Ascending aorta (tissue), 2 donors: ENCODE measurements around the gene AKNA. TPM values are rescaled to one million over a fixed set of nuclear protein-coding genes. Genes with fewer than 3 reads are reported as not detected.

Experiments
- DNase-seq, 2 donors: peaks; one replicate each; pipeline ENCODE4 v3.0.0-alpha.2; 2019; ENCODE audit warnings: low spot score in 2 of 2
- H3K27ac ChIP-seq, 2 donors: fragments of 200-600 bp; sonication (generic); one replicate each; pipeline ENCODE4 v1.5.1; 2016 to 2017; ENCODE audit warnings: mild to moderate bottlenecking in 1 of 2
- H3K27me3 ChIP-seq: fragments of 200-600 bp; sonication (generic); one replicate; pipeline ENCODE4 v1.5.1; 2017
- H3K36me3 ChIP-seq, 2 donors: fragments of 200-600 bp; sonication (generic); one replicate each; pipeline ENCODE4 v1.5.1; 2016
- H3K4me1 ChIP-seq, 2 donors: fragments of 200-600 bp; sonication (generic); one replicate each; pipeline ENCODE4 v1.5.1; 2016 to 2017; ENCODE audit warnings: mild to moderate bottlenecking in 1 of 2
- H3K4me3 ChIP-seq, 2 donors: fragments of 200-600 bp; sonication (generic); one replicate each; pipeline ENCODE4 v1.5.1; 2016 to 2017; ENCODE audit warnings: mild to moderate bottlenecking in 1 of 2
- H3K9me3 ChIP-seq, 2 donors: fragments of 200-600 bp; sonication (generic); one replicate each; pipeline ENCODE4 v1.5.1; 2016
- intact Hi-C: fragments of 100-400 bp; cut with DNase I; formaldehyde crosslinking; loops from one replicate; pipeline ENCODE4 v1.15.1; 2023
- total RNA-seq: library from RNA; depleted of rRNA; stranded (reverse); fragments of >200 nt; gene quantifications from one replicate; pipeline ENCODE4 v1.1.0, GENCODE V29; 2016
- TF ChIP-seq, protein P1 (sequence below), 3 experiments: fragments of 200-600 bp in 2 of 3; fragments of 450-650 bp in 1 of 3; sonication (generic) in 2 of 3; IDR thresholded peaks; one replicate each; pipeline ENCODE4 v1.5.1; 2016 to 2019; ENCODE audit warnings: antibody characterized with exemption in 3 of 3, mild to moderate bottlenecking in 1 of 3, moderate library complexity in 1 of 3

AKNA gene
- total RNA-seq, 1 donor from 2014 or later, result 87.9 TPM

DNA sequence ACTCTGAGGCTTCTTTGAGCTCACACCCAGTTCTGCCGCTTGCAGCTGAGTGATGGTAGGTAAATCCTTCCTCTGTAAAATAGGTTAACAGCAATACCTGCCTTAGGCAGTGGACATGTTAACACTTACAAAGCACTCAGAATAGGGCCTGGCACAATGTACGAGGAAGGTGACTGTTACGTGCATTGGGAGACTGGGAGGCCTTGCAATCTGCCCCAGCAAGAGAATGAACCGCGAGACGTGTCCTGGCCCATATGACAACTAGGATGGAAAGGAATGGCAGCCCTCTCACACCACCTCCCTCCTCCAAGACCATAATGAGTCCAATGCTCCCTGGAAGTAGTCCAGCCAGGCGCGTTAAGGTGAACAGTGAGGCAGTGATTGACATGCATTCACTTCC lies 23.1 kb upstream of the AKNA start:
- no peaks in the 10 kb centered on the region for H3K4me1 ChIP-seq
- no peak for DNase-seq

DNA sequence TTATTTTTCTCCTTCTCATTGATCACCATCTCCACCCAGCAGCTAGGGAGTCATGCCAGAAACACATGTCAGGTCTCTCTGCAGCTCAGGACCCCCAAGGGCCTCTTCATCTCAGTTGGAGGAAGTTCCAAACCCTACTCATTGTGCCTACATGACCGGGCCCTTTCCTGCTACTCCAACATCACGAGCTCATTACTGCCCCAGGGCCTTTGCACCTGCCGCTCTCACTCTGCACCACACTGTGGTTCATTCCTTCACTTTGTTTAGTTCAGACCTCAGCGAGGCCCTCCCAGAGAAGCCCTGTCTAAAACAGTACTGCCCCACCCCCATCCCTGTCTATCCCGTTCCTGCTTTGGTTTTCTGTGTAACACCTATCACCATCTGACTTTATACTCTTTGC lies 22.1 kb upstream of the AKNA start:
- Histone ChIP-seq H3K36me3 (no peaks in the 10 kb centered on the region), H3K27ac (no peak overlapping the region), H3K9me3 (no peaks in the 10 kb centered on the region), H3K4me3 (no peak overlapping the region), H3K27me3 (no peaks in the 10 kb centered on the region), H3K4me1 (no peaks in the 10 kb centered on the region)
- intact Hi-C loops, result loop anchor here (5.0 to 10.0 kb wide), 2 partner anchors 502 to 1115 kb away; no protein-coding TSS in a partner anchor
- DNase-seq, result no peak
- TF ChIP-seq, protein P1, sequence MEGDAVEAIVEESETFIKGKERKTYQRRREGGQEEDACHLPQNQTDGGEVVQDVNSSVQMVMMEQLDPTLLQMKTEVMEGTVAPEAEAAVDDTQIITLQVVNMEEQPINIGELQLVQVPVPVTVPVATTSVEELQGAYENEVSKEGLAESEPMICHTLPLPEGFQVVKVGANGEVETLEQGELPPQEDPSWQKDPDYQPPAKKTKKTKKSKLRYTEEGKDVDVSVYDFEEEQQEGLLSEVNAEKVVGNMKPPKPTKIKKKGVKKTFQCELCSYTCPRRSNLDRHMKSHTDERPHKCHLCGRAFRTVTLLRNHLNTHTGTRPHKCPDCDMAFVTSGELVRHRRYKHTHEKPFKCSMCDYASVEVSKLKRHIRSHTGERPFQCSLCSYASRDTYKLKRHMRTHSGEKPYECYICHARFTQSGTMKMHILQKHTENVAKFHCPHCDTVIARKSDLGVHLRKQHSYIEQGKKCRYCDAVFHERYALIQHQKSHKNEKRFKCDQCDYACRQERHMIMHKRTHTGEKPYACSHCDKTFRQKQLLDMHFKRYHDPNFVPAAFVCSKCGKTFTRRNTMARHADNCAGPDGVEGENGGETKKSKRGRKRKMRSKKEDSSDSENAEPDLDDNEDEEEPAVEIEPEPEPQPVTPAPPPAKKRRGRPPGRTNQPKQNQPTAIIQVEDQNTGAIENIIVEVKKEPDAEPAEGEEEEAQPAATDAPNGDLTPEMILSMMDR (IDR thresholded peaks at IDR 0.05), result no peak

More for the DNA sequence above, 23.1 kb upstream of the AKNA start:
- Histone ChIP-seq H3K4me3 (no peak overlapping the region), H3K27me3 (no peaks in the 10 kb centered on the region), H3K9me3 (no peaks in the 10 kb centered on the region), H3K36me3 (no peaks in the 10 kb centered on the region), H3K27ac (no peak overlapping the region)
- TF ChIP-seq, protein P1 (IDR thresholded peaks at IDR 0.05), result no peak
- intact Hi-C loops, result no loop called here

DNA sequence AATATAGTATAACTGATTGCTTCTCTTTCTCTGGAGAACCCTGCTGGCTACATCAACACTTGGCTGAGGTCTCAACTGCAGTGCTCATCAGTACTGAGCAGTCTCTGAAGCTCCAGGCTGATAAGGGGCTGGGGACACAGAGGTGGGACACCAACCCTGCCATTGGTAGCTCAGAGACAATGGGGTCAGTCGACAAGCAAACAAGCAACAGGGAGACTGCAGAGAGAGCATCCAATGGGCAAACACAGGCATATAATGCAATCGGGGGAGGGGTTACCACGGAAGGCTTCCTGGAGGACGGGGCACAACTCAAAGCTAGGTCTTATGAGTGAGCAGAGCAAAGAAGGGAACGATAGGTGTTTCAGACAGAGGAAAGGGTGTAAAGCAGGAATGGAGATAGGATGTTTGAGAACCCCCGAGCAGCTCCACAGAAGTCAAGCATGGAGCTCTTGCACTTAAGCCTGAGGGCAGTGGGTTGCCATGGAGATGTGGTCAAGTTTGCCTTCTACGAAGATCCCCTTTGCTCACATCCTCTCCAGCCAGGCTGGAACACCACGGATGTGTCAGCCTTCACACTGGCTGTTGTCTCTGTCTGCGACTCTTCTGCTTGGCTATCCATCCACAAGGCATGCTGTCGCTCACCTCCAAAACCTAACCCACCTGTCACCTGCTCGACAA lies 21.5 kb upstream of the AKNA start:
- no peak overlapping the region for H3K4me3 ChIP-seq
- TF ChIP-seq, protein P1 (IDR thresholded peaks at IDR 0.05), result no peak
- intact Hi-C loops, result loop anchor here (5.0 to 10.0 kb wide), 2 partner anchors 503 to 1116 kb away; no protein-coding TSS in a partner anchor
- H3K9me3 ChIP-seq, result no peaks in the 10 kb centered on the region
- no peaks in the 10 kb centered on the region for H3K4me1 ChIP-seq
- no peak overlapping the region for H3K27ac ChIP-seq
- H3K36me3 ChIP-seq, result no peaks in the 10 kb centered on the region
- DNase-seq, result no peak
- H3K27me3 ChIP-seq, result no peaks in the 10 kb centered on the region

DNA sequence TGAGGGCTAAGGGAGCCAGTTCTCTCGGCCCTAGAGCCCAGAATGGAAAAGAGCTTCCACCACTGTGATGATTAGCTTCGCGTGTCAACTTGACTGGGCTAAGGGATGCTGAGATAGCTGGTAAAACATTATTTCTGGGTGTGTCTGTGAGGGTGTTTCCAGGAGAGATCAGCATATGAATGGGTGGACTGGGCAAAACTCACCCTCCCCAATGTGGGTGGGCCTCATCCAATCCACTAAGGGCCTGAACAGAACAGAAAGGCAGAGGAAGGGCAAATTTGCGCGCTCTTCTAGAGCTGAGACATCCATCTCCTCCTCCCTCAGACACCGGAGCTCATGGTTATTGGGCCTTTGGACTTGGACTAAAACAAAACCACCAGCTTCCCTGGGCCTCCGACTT lies 20.9 kb upstream of the AKNA start:
- Histone ChIP-seq H3K4me1 (no peaks in the 10 kb centered on the region), H3K27me3 (no peaks in the 10 kb centered on the region), H3K27ac (no peak overlapping the region), H3K36me3 (no peaks in the 10 kb centered on the region), H3K4me3 (no peak overlapping the region), H3K9me3 (no peaks in the 10 kb centered on the region)
- DNase-seq, result no peak
- TF ChIP-seq, protein P1 (IDR thresholded peaks at IDR 0.05), result no peak
- intact Hi-C loops, result loop anchor here (5.0 to 10.0 kb wide), 2 partner anchors 504 to 1116 kb away; no protein-coding TSS in a partner anchor

DNA sequence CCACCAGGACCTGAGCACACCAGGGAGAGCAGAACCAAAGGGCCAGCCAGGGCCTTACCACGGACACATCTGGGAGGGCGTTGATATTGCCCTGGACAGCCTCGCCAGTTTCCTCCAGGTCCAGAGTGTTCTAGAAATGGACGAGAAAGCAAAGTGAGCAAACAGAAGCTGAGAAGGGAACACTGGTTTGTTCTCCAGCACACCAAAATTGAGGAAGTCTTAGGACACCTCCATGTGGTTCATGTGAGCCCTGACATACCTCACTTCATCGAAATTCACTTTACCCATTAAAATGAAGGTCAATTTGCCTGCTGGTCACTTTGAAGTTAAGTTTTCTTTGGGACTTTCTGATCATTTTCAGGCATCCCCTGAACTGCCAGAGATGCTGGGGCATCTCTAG lies 20.1 kb upstream of the AKNA start:
- Histone ChIP-seq H3K27me3 (no peaks in the 10 kb centered on the region), H3K4me1 (no peaks in the 10 kb centered on the region), H3K27ac (no peak overlapping the region), H3K36me3 (no peaks in the 10 kb centered on the region), H3K4me3 (no peak overlapping the region), H3K9me3 (no peaks in the 10 kb centered on the region)
- TF ChIP-seq, protein P1 (IDR thresholded peaks at IDR 0.05), result no peak
- no peak for DNase-seq
- intact Hi-C loops, result loop anchor here (5.0 to 10.0 kb wide), 2 partner anchors 504 to 1117 kb away; no protein-coding TSS in a partner anchor
